IMR-90 (cell line): ENCODE measurements around the gene XRCC3. TPM values are rescaled to one million over a fixed set of nuclear protein-coding genes. Genes with fewer than 3 reads are reported as not detected.
A peak's percentile ranks its signal among the peaks of the same experiment; 100 is the strongest.

ENCODE experiments used
- ATAC-seq: fragments of 200-7000 bp; cut with Tn5 transposase; 2 replicates; pipeline ENCODE4 v1.9.1; 2020; ENCODE audit warnings: low read depth, mild to moderate bottlenecking, moderate library complexity
- BruUV-seq: library from RNA; stranded (reverse); fragments of 400-500 nt; replicated peaks from 2 replicates; lab custom pipeline; 2021; lab: Mats Ljungman, UMichigan
- CTCF ChIA-PET: fragments of 300-600 bp; formaldehyde crosslinking; extraction: SDS; loops from one replicate; lab custom pipeline; 2021; ENCODE audit warnings: antibody characterized with exemption; lab: Yijun Ruan, JAX
- POLR2A ChIA-PET: fragments of 300-600 bp; sonication (Branson Sonifier 250); formaldehyde crosslinking; loops from one replicate; lab custom pipeline; 2022; ENCODE audit warnings: antibody characterized with exemption; ENCODE audit not compliant: unreplicated experiment; lab: Charles Lee
- DNase-seq: peaks from one replicate; pipeline ENCODE4 v3.0.0; 2013
- H2AFZ ChIP-seq: replicated peaks from 2 replicates; pipeline ENCODE3; 2013; ENCODE audit warnings: low read length, mild to moderate bottlenecking; ENCODE audit not compliant: poor library complexity
- H2AK5ac ChIP-seq: 2 replicates; pipeline ENCODE4 v1.6.1; 2013; ENCODE audit warnings: low read depth, low read length, inconsistent platforms
- H2AK9ac ChIP-seq: replicated peaks from 2 replicates; pipeline ENCODE3; 2013; ENCODE audit warnings: mild to moderate bottlenecking, low read depth, low read length, moderate library complexity; ENCODE audit not compliant: poor library complexity
- H2BK120ac ChIP-seq: 2 replicates; pipeline ENCODE4 v1.6.1; 2013; ENCODE audit warnings: low read depth, low read length, inconsistent platforms
- H2BK15ac ChIP-seq: 3 replicates; pipeline ENCODE4 v1.6.1; 2013; ENCODE audit warnings: low read depth, low read length, inconsistent platforms
- H2BK20ac ChIP-seq: 2 replicates; pipeline ENCODE4 v1.6.1; 2013; ENCODE audit warnings: low read depth, mild to moderate bottlenecking, inconsistent platforms, low read length, moderate library complexity
- H2BK5ac ChIP-seq: 2 replicates; pipeline ENCODE4 v1.6.1; 2013; ENCODE audit warnings: mild to moderate bottlenecking, low read depth, low read length, inconsistent platforms; ENCODE audit not compliant: poor library complexity, severe bottlenecking
- H3K14ac ChIP-seq: replicated peaks from 2 replicates; pipeline ENCODE4 v1.6.1; 2013; ENCODE audit warnings: low read depth, low read length, inconsistent platforms
- H3K18ac ChIP-seq: 2 replicates; pipeline ENCODE4 v1.6.1; 2013; ENCODE audit warnings: low read depth, low read length, control low read depth
- H3K23ac ChIP-seq: 2 replicates; pipeline ENCODE4 v1.6.1; 2013; ENCODE audit warnings: low read depth, low read length, inconsistent platforms
- H3K27ac ChIP-seq: 2 replicates; pipeline ENCODE4 v1.5.1; 2013; ENCODE audit warnings: mild to moderate bottlenecking, control low read depth, low read length; ENCODE audit not compliant: insufficient read depth
- H3K27me3 ChIP-seq: 2 replicates; pipeline ENCODE4 v1.6.1; 2013; ENCODE audit warnings: low read length; ENCODE audit not compliant: control insufficient read depth, insufficient read depth
- H3K36me3 ChIP-seq: 2 replicates; pipeline ENCODE4 v1.6.1; 2013; ENCODE audit warnings: low read length, mixed read lengths; ENCODE audit not compliant: control insufficient read depth, insufficient read depth
- H3K4ac ChIP-seq: 2 replicates; pipeline ENCODE4 v1.6.1; 2013; ENCODE audit warnings: low read depth, low read length, inconsistent platforms
- H3K4me1 ChIP-seq: 2 replicates; pipeline ENCODE4 v1.6.1; 2013; ENCODE audit warnings: low read length, mixed read lengths; ENCODE audit not compliant: control insufficient read depth, insufficient read depth
- H3K4me2 ChIP-seq: 2 replicates; pipeline ENCODE4 v1.6.1; 2013; ENCODE audit warnings: low read depth, mild to moderate bottlenecking, control low read depth, low read length, moderate library complexity
- H3K4me3 ChIP-seq: 2 replicates; pipeline ENCODE4 v1.5.1; 2013; ENCODE audit warnings: low read depth, mild to moderate bottlenecking, control low read depth, low read length, moderate library complexity; ENCODE audit not compliant: insufficient read depth
- H3K56ac ChIP-seq: 2 replicates; pipeline ENCODE4 v1.6.1; 2013; ENCODE audit warnings: low read length, inconsistent platforms; ENCODE audit not compliant: insufficient read depth; ENCODE audit errors: extremely low read depth
- H3K79me1 ChIP-seq, 2 experiments: 2 replicates each; pipeline ENCODE4 v1.6.1; 2013; ENCODE audit warnings: low read length in 2 of 2, inconsistent platforms in 1 of 2, low read depth in 1 of 2
- H3K9ac ChIP-seq: 2 replicates; pipeline ENCODE4 v1.6.1; 2013; ENCODE audit warnings: low read depth, low read length, control low read depth
- H3K9me1 ChIP-seq: 2 replicates; pipeline ENCODE4 v1.6.1; 2013; ENCODE audit warnings: low read length, inconsistent platforms; ENCODE audit not compliant: insufficient read depth
- H3K9me3 ChIP-seq: 2 replicates; pipeline ENCODE4 v1.6.1; 2013; ENCODE audit warnings: low read length; ENCODE audit not compliant: control insufficient read depth, insufficient read depth
- H4K20me1 ChIP-seq: 2 replicates; pipeline ENCODE4 v1.6.1; 2013; ENCODE audit warnings: low read length, inconsistent platforms; ENCODE audit not compliant: insufficient read depth
- H4K5ac ChIP-seq: 2 replicates; pipeline ENCODE4 v1.6.1; 2013; ENCODE audit warnings: mild to moderate bottlenecking, low read depth, low read length, control low read depth
- H4K8ac ChIP-seq, 2 experiments: 2 replicates each; pipeline ENCODE4 v1.6.1; 2013; ENCODE audit warnings: low read depth in 2 of 2, low read length in 2 of 2, control low read depth in 1 of 2, inconsistent platforms in 1 of 2
- H4K91ac ChIP-seq: 2 replicates; pipeline ENCODE4 v1.6.1; 2013; ENCODE audit warnings: low read depth, low read length, inconsistent platforms; ENCODE audit not compliant: insufficient read depth
- BHLHE40 ChIP-seq: fragments of 150-350 bp; IDR thresholded peaks from 2 replicates; pipeline ENCODE4 v1.6.1; 2016; ENCODE audit warnings: mild to moderate bottlenecking, low read depth, low read length
- CEBPB ChIP-seq: IDR thresholded peaks from 2 replicates; pipeline ENCODE4 v1.6.1; 2012; ENCODE audit warnings: low read depth, low read length, improper control_type of control experiment
- MAFK ChIP-seq: IDR thresholded peaks from 2 replicates; pipeline ENCODE4 v1.6.1; 2012; ENCODE audit warnings: low read depth, low read length, improper control_type of control experiment
- RFX5 ChIP-seq: IDR thresholded peaks from 2 replicates; pipeline ENCODE4 v1.8.0; 2012; ENCODE audit warnings: low read depth, mild to moderate bottlenecking, low read length, moderate library complexity
- SMC3 ChIP-seq: fragments of 150-350 bp; IDR thresholded peaks from 2 replicates; pipeline ENCODE4 v1.6.1; 2016; ENCODE audit warnings: low read depth, mild to moderate bottlenecking, antibody characterized with exemption, low read length, moderate library complexity
- WGBS, 2 experiments: methylation state at CpG; one replicate each; pipeline versions ENCODE4 v1.1.5 to v1.1.7; 2013; ENCODE audit warnings: missing lambda C conversion rate in 2 of 2; ENCODE audit not compliant: insufficient read length in 1 of 2; ENCODE audit errors: extremely low coverage in 2 of 2; 5-methylcytosine and 5-hydroxymethylcytosine counted together
- dilution Hi-C: fragments of 300-500 bp; cut with HindIII; formaldehyde crosslinking; loops from one replicate; pipeline ENCODE4 v1.14.3; 2018; ENCODE audit warnings: low sequenced_read_pairs; ENCODE audit not compliant: unreplicated experiment
- in situ Hi-C: fragments of 300-500 bp; cut with MboI; formaldehyde crosslinking; loops from 3 replicates; pipeline ENCODE4 v1.14.3; 2019; ENCODE audit warnings: low sequenced_read_pairs, inconsistent platforms, mixed read lengths
- intact Hi-C: fragments of 100-400 bp; cut with micrococcal nuclease; formaldehyde crosslinking; loops from 2 replicates; pipeline ENCODE4 v1.10.0; 2022
- polyA plus RNA-seq, 3 experiments: library from polyadenylated mRNA; depleted of rRNA; stranded (reverse); fragments of >200 nt; gene quantifications; 2 replicates each; pipeline ENCODE4 v1.2.3, GENCODE V29; 2012; ENCODE audit warnings: low replicate concordance in 1 of 3
- total RNA-seq: library from RNA; depleted of rRNA; stranded (reverse); fragments of >200 nt; gene quantifications from 2 replicates; pipeline ENCODE4 v1.2.3, GENCODE V29; 2012

XRCC3 gene
- total and polyA plus RNA-seq, 2 of the 4 experiments (the other 2 are of a cell fraction): 8.1 to 9.5 TPM

DNA sequence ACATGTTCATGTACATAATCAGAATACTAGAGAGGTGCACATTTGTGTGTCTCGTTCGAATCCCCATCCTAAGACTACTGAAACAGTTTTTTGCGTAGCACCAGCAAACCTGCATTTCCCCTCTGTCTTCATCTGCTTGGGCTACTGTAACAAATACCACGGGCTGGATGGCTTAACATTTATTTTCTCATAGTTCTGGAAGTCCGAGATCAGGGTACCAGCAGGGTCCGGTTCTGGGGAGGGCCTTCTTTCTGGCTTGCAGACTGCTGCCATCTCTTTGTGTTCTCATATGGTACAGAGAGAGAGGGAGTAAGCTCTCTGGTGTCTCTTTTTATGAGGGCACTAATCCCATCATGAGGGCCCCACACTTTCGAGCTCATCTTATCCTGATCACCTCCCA is 55.6 kb downstream of the XRCC3 start:
- Histone ChIP-seq H2BK15ac (no peak overlapping the region), H3K23ac (no peak overlapping the region), H3K14ac (no peak overlapping the region), H3K4me1 (peaks cover 29% of the 10 kb centered on the region), H3K4ac (no peak overlapping the region), H2BK20ac (no peak overlapping the region), H3K9me3 (no peaks in the 10 kb centered on the region), H3K9me1 (peaks cover 21% of the 10 kb centered on the region), H3K79me1 (peaks cover 44 to 77% of the 10 kb centered on the region in 2 experiments), H3K9ac (no peak overlapping the region), H3K27ac (no peak overlapping the region), H3K4me3 (no peak overlapping the region), H3K36me3 (peaks cover 65% of the 10 kb centered on the region), H2AK5ac (no peak overlapping the region), H4K5ac (no peak overlapping the region), H3K4me2 (no peak overlapping the region), H3K27me3 (no peaks in the 10 kb centered on the region), H2AFZ (no peak overlapping the region), H2BK120ac (no peak overlapping the region), H4K20me1 (peaks cover 31% of the 10 kb centered on the region), H3K56ac (no peak overlapping the region), H4K8ac (no peak overlapping the region), H4K91ac (no peak overlapping the region), H2AK9ac (no peak overlapping the region), H3K18ac (no peak overlapping the region), H2BK5ac (peak overlapping the region; percentile 1)
- dilution Hi-C loops (no loop called here), intact Hi-C loops (no loop called here), in situ Hi-C loops (no loop called here)
- TF ChIP-seq BHLHE40 (no peak), RFX5 (no peak), SMC3 (no peak), CEBPB (no peak), MAFK (no peak)
- no peak for DNase-seq
- POLR2A ChIA-PET: no interaction called here
- ATAC-seq: no peak
- WGBS, 2 experiments: 87% methylated on average over 3 of the region's 7 CpGs; no CpG with 5 or more reads in 1 of the 2 experiments
- CTCF ChIA-PET: no interaction called here
- BruUV-seq: no TSS peak
